HS-5 (cell line): ENCODE data around the gene CCDC18.

Source experiments
- DNase-seq: peaks from one replicate; pipeline ENCODE4 v3.0.0-alpha.2; 2012; ENCODE audit warnings: low read depth

The CCDC18 gene

DNA sequence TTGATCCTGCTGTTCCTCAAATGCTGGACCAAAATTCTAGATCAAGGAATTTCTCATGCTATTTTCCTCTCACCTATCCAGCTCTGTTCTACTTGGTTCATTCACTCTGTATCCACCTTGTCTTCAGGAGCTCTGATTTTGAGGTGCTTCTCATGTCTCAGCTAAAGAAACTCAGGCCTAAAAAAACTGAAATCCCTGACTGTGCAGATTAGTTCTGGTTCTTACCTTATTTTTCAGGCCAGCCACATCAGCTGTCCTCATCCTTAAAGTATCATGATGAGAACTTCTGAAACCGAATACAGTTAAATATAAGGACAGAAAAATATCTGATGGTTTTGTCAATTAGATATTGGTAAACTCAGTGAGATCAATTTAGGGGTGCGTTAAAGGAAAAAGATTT is 137.4 kb downstream of the CCDC18 start:
- no peak for DNase-seq

DNA sequence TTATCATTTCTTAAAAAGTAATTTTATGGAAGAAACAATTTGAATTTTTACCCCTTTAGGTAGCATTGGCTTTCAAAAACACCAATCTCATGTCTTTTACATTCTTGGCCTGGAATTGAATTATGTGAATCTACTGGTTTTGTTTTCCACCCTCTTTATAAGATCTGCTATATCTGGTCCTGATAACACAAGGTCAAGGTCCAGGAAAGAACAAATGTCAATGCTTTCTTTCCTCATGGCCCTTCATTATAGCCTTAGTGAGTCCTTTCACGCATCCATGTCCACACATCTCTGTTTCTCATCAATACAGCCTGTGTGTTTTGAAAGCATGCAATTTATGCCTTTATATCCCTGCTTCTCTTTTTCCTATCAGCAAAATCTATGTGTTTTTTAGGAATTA is 141.2 kb downstream of the CCDC18 start:
- no peak for DNase-seq

DNA sequence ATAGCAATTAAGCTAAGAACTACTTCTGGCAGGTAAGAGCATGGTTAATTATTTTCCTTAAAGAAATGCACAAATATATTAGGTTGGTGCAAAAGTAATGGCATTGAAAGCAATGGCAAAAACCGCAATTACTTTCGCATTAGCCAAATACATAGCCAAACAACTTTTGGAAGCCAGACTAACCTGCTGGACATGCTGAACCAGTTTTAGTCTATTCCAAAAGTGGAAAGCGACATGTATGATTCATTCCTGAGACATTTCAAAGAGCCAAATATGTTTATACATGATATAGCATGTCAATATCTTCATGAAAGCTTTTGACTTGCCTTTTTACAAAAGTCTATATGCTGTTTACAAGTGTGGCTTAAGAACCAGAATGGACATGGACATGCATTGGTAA is 141.8 kb downstream of the CCDC18 start:
- DNase-seq, result no peak

DNA sequence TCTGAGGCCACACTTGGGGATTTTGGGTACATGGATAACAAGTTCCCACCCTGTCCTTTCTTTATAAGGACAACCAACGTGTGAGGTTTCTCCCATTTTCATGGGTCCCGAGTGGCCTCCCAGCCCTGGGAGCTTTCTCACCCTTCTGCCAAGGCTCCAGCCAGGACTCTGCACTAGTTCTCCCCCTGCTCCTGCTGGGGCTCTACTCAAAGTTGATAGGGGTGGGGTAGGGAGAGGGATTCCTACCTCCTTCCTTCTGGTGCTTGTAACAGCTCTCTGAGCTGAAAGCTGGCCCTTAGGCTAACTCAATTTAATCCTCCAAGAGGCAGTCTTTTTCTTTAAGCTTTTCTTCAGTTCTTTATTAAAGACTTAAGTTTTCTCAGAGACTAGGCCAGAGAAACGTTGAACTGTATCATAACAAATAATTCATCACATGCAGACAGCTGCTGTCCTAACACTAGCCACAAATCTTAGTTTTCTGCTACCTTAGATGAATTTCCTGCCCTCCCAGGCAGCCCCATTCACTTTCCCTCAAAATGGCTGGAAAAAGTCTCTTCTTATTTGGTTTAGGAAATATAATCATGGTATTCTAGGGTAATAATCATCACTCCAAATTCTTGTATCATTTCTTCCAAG is 142.8 kb downstream of the CCDC18 start:
- DNase-seq, result no peak

DNA sequence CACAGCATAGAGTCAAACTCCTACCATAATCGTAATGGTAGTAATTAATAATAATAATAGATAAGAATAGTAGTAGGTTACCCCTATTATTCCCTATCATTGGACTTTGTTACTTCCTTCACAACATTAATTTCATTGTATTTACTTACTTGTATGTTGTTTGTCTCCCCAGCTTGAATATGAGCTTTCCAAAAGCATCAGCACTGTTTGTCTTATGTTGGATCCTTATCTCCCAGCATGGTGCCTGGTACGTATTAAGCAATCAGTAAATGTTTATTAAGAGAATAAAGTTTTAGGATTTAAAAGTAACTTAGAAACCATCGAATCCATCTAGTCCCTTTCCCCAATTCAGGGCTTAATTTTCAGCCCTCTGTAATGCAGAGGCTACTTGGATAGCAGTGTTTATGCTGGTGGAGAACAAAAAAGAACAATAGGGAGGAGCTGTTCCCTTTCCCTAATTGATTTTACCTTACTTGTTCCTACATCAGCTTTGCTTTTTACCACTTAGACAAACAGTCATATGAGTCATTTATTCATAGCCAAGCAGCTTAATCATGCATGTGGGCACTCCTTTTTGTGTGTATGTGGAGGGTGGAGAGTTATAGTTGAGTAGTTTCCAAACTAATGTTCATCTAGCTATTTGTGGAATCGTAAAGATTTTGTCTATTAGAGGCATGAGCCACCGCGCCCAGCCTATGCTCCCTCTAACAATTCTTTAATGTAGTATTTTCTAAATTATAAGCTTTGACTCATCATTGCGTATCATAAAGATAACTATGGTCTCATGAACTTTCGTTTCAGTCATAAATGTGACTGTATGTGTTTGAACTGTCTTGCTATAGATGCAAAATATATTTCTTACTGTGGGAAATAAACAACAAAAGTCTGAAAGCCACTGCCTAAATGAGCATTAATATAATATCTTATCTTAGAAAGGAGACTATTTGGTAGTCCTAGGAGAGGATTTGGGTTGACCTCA is 144.3 kb downstream of the CCDC18 start:
- DNase-seq, result peak; percentile 61
